Stimulated activated naive B cell treated with anti-CD40 and anti-IgM and Interleukin-4, amounts not matched to agents 10 μg/mL and 1 μg/mL and 100 μg/mL, for 72 hours (primary cell): ENCODE results near the gene PARM1.

ENCODE experiments used
- ATAC-seq, 2 donors: fragments of 150-1000 bp; cut with Tn5 transposase; replicated peaks; 2 replicates each; pipeline ENCODE4 v1.10.0; 2021; ENCODE audit warnings: moderate library complexity in 1 of 2
- DNase-seq: peaks from one replicate; pipeline ENCODE4 v3.0.0; 2021
- H3K27ac Mint-ChIP-seq: one replicate; pipeline ENCODE4 v1.8.0; 2022; ENCODE audit warnings: mild to moderate bottlenecking, mixed read lengths
- H3K27me3 Mint-ChIP-seq, 2 donors: one replicate each; pipeline ENCODE4 v1.8.0; 2022; ENCODE audit warnings: mixed read lengths in 2 of 2
- H3K36me3 Mint-ChIP-seq, 2 donors: one replicate each; pipeline ENCODE4 v1.8.0; 2022; ENCODE audit warnings: mixed read lengths in 2 of 2, mild to moderate bottlenecking in 1 of 2
- H3K4me1 Mint-ChIP-seq, 2 donors: one replicate each; pipeline ENCODE4 v1.8.0; 2022; ENCODE audit warnings: mixed read lengths in 2 of 2, mild to moderate bottlenecking in 1 of 2
- H3K4me3 Mint-ChIP-seq, 2 donors: one replicate each; pipeline ENCODE4 v1.8.0; 2022; ENCODE audit warnings: mild to moderate bottlenecking in 2 of 2, mixed read lengths in 2 of 2, moderate library complexity in 1 of 2
- H3K9me3 Mint-ChIP-seq, 2 donors: one replicate each; pipeline ENCODE4 v1.8.0; 2022; ENCODE audit warnings: mixed read lengths in 2 of 2, mild to moderate bottlenecking in 1 of 2

PARM1 gene

DNA sequence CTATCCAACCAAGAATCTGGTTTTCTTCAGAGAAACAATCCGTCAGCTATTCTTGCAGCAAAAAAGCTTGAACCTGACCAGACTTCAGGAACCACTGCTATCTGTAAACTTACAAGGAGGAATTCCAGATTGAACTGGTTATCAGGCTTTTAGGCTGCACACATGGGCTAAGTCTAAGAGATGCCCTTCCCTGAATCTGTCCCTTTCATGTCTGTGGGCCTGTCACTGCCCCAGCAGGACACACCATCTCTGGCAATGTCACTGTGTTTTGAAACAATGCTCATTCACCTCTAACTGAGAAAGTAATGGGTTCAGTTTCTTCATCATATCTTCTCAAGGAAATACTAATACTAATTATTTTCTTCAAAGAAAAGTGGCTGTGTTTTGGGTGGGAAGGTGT is 72.8 kb downstream of the PARM1 start:
- DNase-seq (no peak), ATAC-seq (no peak)
- H3K4me3 Mint-ChIP-seq = no peak overlapping the region
- peaks cover 18 to 24% of the 10 kb centered on the region in 2 donors for H3K4me1 Mint-ChIP-seq
- peaks cover 16 to 51% of the 10 kb centered on the region in 2 donors for H3K36me3 Mint-ChIP-seq
- no peak overlapping the region for H3K27ac Mint-ChIP-seq
- no peaks in the 10 kb centered on the region for H3K27me3 Mint-ChIP-seq
- H3K9me3 Mint-ChIP-seq = peaks cover 9 to 13% of the 10 kb centered on the region in 2 donors

DNA sequence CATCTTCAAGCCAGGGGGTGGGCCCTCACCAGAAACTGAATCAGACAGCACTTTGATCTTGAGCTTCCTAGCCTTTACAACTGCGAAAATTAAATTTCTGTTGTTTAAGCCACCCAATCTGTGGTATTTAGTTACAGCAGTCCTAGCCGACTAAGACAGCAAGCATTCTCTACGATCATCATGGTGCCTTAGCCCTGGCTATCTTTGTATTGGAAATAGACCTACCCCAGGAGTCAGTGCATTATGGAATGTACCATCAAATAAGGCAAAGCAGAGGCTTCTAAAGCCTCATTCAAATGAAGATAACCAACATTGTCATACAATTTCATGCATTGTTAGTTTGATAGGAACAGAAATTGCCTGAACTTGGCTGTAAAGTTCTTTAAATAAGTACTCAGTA is 75.0 kb downstream of the PARM1 start:
- H3K9me3 Mint-ChIP-seq = peaks cover 13 to 20% of the 10 kb centered on the region in 2 donors
- no peak overlapping the region for H3K4me3 Mint-ChIP-seq
- ATAC-seq (no peak), DNase-seq (no peak)
- H3K36me3 Mint-ChIP-seq = peaks cover 27 to 67% of the 10 kb centered on the region in 2 donors
- peak overlapping the region; percentile 72 for H3K27ac Mint-ChIP-seq
- peaks cover 29 to 38% of the 10 kb centered on the region in 2 donors for H3K4me1 Mint-ChIP-seq
- H3K27me3 Mint-ChIP-seq = no peaks in the 10 kb centered on the region

DNA sequence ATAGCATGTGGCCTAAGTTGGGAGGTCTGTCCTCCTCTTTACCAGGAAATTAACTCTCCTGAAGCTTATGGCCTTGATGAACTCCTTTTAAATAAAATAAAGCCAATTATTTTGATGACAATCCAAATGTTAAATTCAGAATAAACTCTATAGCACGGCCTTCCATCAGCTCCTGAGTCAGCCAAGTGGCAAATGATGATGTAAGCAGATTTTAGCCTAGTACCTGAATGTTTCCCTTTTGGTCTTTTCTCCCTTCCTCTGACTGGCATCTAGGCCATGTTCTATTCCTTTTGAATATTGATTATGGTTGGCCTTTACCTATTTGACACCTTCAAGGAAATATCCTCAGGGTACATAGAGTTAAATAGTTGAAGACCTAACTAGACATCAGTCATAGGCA is 76.2 kb downstream of the PARM1 start:
- Mint-ChIP-seq H3K4me1 (peaks cover 28 to 31% of the 10 kb centered on the region in 2 donors), H3K27ac (no peak overlapping the region), H3K27me3 (no peaks in the 10 kb centered on the region), H3K36me3 (peaks cover 31 to 66% of the 10 kb centered on the region in 2 donors), H3K4me3 (no peak overlapping the region), H3K9me3 (peaks cover 15 to 20% of the 10 kb centered on the region in 2 donors)
- no peak for ATAC-seq
- DNase-seq = no peak

DNA sequence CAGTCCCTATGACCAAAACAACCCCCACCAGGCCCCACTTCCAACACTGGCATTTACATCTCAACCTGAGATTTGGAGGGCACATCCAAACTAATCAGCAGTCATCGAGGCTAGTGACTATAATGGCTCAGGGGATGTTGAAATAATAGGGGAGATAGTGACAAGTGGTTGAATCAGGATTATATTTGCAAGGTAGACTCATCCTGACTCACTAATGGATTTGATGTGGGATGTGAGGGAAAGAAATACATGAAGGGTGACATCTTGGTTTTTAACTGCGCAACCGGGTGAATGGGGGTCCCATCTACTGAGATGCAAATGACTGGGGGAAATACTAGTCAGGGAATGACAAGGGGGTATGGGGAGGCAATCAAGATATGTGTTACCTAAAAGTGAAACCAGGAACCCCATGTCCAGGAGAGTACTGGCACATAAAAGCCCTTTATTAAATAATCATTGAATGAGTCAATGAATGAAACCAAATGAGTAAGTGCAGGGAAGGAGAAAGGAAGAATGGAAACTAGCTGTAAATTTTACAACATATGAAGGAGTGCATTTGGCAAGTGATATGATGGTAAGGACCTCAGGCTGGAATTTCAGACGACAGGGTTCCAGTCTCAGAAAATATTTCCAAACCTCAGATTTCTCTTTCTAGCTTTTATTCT is 78.3 kb downstream of the PARM1 start:
- DNase-seq = no peak
- Mint-ChIP-seq H3K27ac (no peak overlapping the region), H3K9me3 (peaks cover 15 to 20% of the 10 kb centered on the region in 2 donors), H3K27me3 (no peaks in the 10 kb centered on the region), H3K4me3 (no peak overlapping the region), H3K36me3 (peaks cover 32 to 60% of the 10 kb centered on the region in 2 donors), H3K4me1 (peaks cover 24 to 31% of the 10 kb centered on the region in 2 donors)
- no peak for ATAC-seq

DNA sequence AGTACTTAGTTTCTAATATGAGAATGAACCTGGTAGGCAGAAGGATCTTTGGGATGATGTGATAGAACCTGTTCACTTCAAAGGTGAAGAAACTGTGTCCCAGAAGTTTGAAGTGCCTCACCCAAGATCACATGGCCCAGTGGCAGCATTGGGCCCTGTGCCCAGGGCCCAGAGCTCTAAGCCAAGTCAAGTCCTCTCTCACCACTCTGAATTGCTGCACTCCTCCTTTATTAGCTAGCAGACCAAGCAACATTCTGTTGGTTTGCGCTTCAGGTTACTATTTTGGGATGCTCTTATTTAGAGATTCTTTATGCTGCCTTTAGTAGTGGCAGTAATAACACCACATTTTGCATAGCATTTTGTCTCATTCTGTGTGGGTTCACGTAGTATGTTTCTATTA is 82.7 kb downstream of the PARM1 start:
- H3K4me1 Mint-ChIP-seq = peaks cover 18 to 22% of the 10 kb centered on the region in 2 donors
- H3K4me3 Mint-ChIP-seq = no peak overlapping the region
- DNase-seq = no peak
- peaks cover 6 to 8% of the 10 kb centered on the region in 2 donors for H3K9me3 Mint-ChIP-seq
- no peak for ATAC-seq
- H3K27ac Mint-ChIP-seq = no peak overlapping the region
- H3K36me3 Mint-ChIP-seq = peaks cover 22 to 48% of the 10 kb centered on the region in 2 donors
- H3K27me3 Mint-ChIP-seq = no peaks in the 10 kb centered on the region

DNA sequence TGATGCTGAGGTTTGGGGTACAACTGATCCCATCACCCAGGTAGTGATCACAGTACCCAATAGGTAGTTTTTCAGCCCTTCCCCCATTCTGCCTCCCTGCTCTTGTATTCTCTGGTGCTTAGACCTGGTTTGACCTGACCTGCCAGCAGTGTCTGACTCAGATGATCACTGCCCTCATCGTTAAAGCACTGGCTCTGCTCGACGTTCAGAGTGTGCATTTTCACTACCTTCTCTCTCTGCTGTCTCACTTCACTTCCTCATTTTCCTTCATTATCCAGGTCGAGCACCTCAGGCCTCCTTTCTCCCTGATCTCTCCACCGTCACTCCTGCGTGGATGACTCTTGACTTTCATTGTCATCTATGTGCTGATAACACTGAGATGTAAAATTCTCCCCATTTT is 83.6 kb downstream of the PARM1 start:
- Mint-ChIP-seq H3K4me3 (no peak overlapping the region), H3K36me3 (peaks cover 17 to 47% of the 10 kb centered on the region in 2 donors), H3K4me1 (peaks cover 14 to 15% of the 10 kb centered on the region in 2 donors), H3K27ac (no peak overlapping the region), H3K27me3 (no peaks in the 10 kb centered on the region), H3K9me3 (peaks cover 5 to 6% of the 10 kb centered on the region in 2 donors)
- no peak for ATAC-seq
- DNase-seq = no peak

DNA sequence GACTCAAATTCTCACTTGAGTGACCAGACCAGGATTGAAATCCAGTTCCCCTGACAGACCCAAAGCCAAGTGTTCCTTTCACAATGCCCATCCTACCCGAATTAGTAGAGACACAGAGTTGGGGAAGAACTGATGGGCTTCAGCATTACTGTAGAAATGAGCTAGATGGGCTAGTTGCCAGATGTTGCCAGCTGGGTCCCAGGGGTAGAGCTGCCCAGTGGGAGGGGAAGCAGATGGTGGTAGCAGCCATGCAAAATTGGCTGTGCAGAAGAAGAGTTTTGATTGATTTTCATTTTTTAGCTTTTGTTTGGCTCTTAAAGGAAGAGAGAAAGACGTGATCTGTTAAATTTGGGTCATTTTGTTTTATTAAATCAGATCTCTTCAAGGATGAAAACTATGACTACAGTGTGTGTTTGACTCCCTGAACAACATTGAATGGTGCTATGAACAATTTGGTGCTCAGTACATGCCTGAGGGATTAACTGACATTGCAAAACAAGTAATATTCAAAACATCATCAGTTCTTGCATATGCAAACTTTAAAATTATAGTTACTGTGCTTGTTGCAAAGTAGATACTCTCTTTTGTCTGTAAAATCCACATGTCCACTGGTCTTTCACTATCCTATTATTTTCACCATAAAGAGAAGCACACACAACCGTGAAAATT is 86.0 kb downstream of the PARM1 start:
- peaks cover 7 to 29% of the 10 kb centered on the region in 2 donors for H3K36me3 Mint-ChIP-seq
- ATAC-seq (no peak), DNase-seq (no peak)
- H3K27me3 Mint-ChIP-seq = no peaks in the 10 kb centered on the region
- no peak overlapping the region for H3K27ac Mint-ChIP-seq
- peaks cover 0 to 6% of the 10 kb centered on the region in 2 donors for H3K4me1 Mint-ChIP-seq
- no peak overlapping the region for H3K4me3 Mint-ChIP-seq
- peaks cover 0 to under 1% of the 10 kb centered on the region in 2 donors for H3K9me3 Mint-ChIP-seq

DNA sequence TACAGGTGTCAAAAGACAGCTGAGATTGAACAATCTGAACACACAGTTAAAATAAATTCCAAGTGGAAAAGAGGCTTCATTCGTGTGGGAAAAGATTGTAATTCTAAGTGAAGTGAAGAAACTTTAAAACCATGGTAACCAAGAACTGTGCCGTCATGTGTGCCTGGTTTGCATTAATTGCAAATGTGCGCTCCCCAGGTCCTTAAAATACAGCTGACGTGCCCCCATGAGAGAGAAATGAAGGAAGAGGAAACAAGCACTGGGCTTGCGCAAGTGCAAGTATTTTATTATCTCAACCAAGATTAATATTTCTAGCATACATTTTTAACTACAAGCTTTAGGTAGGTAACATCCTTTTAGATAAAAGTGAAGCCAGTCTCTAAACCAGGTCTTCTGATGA is 92.5 kb downstream of the PARM1 start:
- DNase-seq (no peak), ATAC-seq (no peak)
- peaks cover 6 to 51% of the 10 kb centered on the region in 2 donors for H3K36me3 Mint-ChIP-seq
- no peak overlapping the region for H3K27ac Mint-ChIP-seq
- no peak overlapping the region for H3K4me3 Mint-ChIP-seq
- peaks cover 2 to 9% of the 10 kb centered on the region in 2 donors for H3K9me3 Mint-ChIP-seq
- H3K27me3 Mint-ChIP-seq = peaks cover 0 to 6% of the 10 kb centered on the region in 2 donors
- peaks cover 15 to 16% of the 10 kb centered on the region in 2 donors for H3K4me1 Mint-ChIP-seq

DNA sequence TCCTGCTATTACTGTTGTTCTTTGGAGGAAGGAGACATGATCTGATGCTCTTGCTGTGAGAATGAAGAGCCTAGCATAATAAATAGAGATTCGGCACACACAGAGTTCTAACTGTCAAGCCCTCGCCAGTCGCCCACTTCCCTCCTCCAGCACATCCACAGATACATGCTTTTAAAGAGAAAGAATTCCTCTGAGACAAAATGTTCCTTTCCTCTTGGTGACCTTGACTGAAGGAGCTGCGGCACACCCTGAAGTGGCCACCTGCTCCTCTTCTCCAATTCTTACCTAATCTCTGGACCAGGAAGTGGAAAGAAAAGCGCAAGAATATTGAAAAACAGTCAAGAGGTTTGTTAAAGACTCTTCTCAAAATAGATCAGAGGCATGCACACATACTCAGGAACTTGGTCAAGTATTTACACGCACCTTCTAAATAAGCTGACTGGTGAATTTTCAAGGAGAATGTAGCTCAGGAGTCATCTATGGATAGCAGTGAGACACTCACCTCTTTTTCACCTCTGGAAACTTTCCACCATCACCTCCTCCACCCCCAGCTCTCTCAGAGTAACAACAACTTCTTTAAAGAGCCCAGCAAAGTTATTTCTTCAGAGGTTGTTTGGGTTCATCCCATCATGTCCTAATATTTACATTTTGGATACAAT is 95.4 kb downstream of the PARM1 start:
- H3K9me3 Mint-ChIP-seq = peaks cover 4 to 9% of the 10 kb centered on the region in 2 donors
- DNase-seq = no peak
- no peak overlapping the region for H3K4me3 Mint-ChIP-seq
- H3K27me3 Mint-ChIP-seq = peaks cover 0 to 6% of the 10 kb centered on the region in 2 donors
- H3K4me1 Mint-ChIP-seq = peaks cover 20 to 27% of the 10 kb centered on the region in 2 donors
- H3K36me3 Mint-ChIP-seq = peaks cover 9 to 47% of the 10 kb centered on the region in 2 donors
- ATAC-seq = no peak
- no peak overlapping the region for H3K27ac Mint-ChIP-seq

DNA sequence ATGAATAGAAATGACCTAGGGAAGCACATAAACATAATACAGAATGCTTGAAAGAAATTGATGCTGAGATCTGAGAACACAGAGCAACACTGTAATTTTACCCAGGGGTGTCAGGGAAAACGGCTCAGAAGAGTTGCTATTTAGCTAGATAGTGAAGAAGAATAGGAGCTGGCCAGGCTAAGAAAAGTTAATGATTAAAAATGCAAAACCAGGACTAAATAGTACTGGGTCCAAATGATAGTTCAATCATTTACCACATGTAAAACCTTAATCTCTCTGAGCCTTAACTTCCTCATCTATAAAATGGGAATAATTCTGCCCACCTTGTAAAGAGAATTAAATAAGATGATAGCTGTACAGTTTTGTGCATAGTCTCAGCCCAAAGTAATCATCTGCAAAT is 97.1 kb downstream of the PARM1 start:
- peaks cover 0 to 6% of the 10 kb centered on the region in 2 donors for H3K27me3 Mint-ChIP-seq
- H3K4me3 Mint-ChIP-seq = no peak overlapping the region
- peaks cover 17 to 57% of the 10 kb centered on the region in 2 donors for H3K36me3 Mint-ChIP-seq
- H3K27ac Mint-ChIP-seq = no peak overlapping the region
- ATAC-seq (no peak), DNase-seq (no peak)
- peaks cover 13 to 14% of the 10 kb centered on the region in 2 donors for H3K9me3 Mint-ChIP-seq
- H3K4me1 Mint-ChIP-seq = peaks cover 30 to 34% of the 10 kb centered on the region in 2 donors

DNA sequence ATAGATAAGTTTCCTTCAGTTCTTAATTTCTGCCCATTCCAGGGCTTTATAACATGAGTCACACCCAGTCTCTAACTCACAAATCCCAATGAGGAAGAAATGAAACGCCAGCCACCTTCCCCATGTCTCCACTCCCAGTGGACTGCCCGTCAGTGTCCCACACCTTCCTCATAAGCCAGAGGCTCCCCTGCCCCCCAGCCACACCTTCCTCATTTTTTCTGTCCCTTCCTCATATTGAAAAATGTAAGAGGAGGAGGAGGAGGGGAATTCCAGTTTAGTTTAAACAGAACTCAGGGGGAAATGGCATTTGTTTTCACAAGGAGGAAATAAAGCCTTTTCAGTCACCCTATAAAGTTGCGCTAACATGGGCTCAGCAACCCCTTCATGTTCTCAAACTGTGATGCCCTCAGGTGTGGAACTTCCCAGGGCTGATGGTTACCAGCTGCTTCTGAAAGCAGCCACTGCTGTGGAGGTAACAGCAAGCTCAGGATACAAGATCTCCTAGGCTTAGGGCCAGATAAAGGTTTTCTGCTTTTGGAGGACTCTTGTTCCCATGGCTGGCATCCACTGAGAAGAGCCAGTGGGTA is 97.8 kb downstream of the PARM1 start:
- Mint-ChIP-seq H3K4me1 (peaks cover 34 to 41% of the 10 kb centered on the region in 2 donors), H3K9me3 (peaks cover 13 to 17% of the 10 kb centered on the region in 2 donors), H3K4me3 (peak overlapping the region; percentile 23 to 55), H3K27me3 (peaks cover 0 to 6% of the 10 kb centered on the region in 2 donors), H3K27ac (peak overlapping the region; percentile 77), H3K36me3 (peaks cover 17 to 63% of the 10 kb centered on the region in 2 donors)
- ATAC-seq (peak; percentile 87 to 94), DNase-seq (peak; percentile 23)

DNA sequence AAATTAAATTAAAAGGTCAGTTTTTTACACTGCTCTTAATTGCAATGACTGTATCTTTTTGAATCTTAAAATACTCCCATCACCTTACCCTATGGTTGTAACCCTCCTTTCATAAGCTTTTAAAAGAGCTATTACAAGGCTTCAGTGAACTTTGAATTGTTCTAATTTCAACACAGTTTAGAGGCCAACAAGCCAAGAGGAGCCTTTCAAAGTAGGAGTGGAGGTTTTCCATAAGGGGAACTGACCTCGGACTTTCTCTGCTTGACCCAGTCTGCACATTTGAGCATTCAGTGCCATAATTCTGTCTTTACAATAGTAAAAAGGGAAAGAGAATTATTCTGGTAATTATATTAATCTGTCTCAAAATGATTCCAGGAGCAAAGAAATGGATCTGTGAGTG is 98.9 kb downstream of the PARM1 start:
- Mint-ChIP-seq H3K9me3 (peaks cover 13 to 17% of the 10 kb centered on the region in 2 donors), H3K36me3 (peaks cover 17 to 66% of the 10 kb centered on the region in 2 donors), H3K4me3 (no peak overlapping the region), H3K4me1 (peaks cover 41 to 49% of the 10 kb centered on the region in 2 donors), H3K27ac (no peak overlapping the region), H3K27me3 (peaks cover 0 to 6% of the 10 kb centered on the region in 2 donors)
- DNase-seq (no peak), ATAC-seq (no peak)

DNA sequence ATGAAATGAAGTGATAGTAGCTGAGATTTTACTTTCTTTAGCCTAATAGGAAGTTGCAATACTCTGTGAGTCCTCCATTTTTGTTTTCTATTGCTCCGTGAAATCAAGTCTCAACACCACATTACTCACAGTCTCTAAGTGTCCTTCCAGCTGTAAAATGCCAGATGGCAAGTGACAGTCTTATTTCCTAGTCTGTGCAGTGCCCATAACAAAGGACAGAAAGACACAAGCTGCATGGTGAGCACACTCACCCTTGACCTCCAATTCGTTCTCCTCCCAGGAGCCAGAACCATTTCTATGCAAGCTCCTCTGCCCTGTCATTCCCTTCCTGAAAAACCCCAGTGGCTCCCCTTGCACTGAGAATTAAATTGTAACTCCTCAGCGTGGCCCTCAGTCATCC is 101.6 kb downstream of the PARM1 start:
- Mint-ChIP-seq H3K4me1 (peaks cover 37 to 50% of the 10 kb centered on the region in 2 donors), H3K27me3 (no peaks in the 10 kb centered on the region), H3K27ac (no peak overlapping the region), H3K4me3 (no peak overlapping the region), H3K9me3 (peaks cover 8 to 17% of the 10 kb centered on the region in 2 donors), H3K36me3 (peaks cover 14 to 49% of the 10 kb centered on the region in 2 donors)
- no peak for DNase-seq
- ATAC-seq = no peak

DNA sequence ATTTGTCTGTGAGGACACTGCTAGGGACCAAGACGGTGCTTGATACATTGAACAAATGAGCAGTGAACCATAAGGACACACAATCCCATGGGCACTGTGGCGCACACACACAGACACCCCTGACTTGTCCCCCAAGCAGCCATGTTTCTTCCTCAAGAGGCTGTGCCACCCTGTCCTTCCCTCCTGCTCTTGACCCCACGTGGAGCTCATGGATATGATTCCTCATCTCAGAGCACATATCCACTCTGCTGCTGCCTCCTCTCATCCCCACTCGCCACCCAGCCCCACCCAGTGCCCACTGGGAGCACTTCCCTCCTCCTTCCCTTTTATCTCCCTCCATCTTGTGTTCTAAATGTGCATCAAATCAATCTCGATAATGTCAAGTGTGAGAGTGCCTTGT is 102.4 kb downstream of the PARM1 start:
- H3K27me3 Mint-ChIP-seq = no peaks in the 10 kb centered on the region
- peaks cover 5 to 18% of the 10 kb centered on the region in 2 donors for H3K9me3 Mint-ChIP-seq
- no peak overlapping the region for H3K4me3 Mint-ChIP-seq
- peak overlapping the region; percentile 39 for H3K27ac Mint-ChIP-seq
- DNase-seq (no peak), ATAC-seq (no peak)
- H3K36me3 Mint-ChIP-seq = peaks cover 14 to 49% of the 10 kb centered on the region in 2 donors
- peaks cover 34 to 50% of the 10 kb centered on the region in 2 donors for H3K4me1 Mint-ChIP-seq
